ENCODE measurements around the gene PF4V1.

DNA sequence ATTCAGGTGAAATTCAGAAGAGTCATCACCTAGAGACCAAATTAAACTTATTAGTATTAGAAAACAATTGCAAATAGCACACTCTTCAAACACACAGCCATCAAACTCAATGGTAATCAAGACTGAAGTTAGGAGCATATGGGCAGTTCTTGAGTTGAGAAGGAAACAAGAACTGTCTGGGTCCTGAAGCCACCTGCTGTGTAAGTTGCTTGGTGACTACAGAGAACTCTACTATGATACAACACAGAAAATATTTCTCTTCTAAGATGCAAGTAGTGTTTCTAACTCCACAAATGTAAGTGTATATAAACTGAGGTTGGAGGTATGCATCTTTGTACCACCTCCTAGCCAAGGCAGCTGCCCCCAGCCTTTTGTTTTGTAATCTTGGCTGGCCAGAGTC lies 325 bp upstream of the PF4V1 start:
- TF ChIP-seq, protein P1, sequence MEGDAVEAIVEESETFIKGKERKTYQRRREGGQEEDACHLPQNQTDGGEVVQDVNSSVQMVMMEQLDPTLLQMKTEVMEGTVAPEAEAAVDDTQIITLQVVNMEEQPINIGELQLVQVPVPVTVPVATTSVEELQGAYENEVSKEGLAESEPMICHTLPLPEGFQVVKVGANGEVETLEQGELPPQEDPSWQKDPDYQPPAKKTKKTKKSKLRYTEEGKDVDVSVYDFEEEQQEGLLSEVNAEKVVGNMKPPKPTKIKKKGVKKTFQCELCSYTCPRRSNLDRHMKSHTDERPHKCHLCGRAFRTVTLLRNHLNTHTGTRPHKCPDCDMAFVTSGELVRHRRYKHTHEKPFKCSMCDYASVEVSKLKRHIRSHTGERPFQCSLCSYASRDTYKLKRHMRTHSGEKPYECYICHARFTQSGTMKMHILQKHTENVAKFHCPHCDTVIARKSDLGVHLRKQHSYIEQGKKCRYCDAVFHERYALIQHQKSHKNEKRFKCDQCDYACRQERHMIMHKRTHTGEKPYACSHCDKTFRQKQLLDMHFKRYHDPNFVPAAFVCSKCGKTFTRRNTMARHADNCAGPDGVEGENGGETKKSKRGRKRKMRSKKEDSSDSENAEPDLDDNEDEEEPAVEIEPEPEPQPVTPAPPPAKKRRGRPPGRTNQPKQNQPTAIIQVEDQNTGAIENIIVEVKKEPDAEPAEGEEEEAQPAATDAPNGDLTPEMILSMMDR (IDR thresholded peaks at IDR 0.05), result no peak
- no peak for TF ChIP-seq EP300 (IDR thresholded peaks at IDR 0.05)
- TF ChIP-seq POLR2A (IDR thresholded peaks at IDR 0.05), result no peak
- TF ChIP-seq POLR2AphosphoS5 (IDR thresholded peaks at IDR 0.05), result no peak
